HEK293 (cell line): ENCODE results near the gene MCRIP2.

Experiments
- CTCF ChIA-PET: fragments of 350-600 bp; formaldehyde crosslinking; extraction: SDS; loops from one replicate; lab custom pipeline; 2021; ENCODE audit warnings: antibody characterized with exemption; lab: Yijun Ruan, JAX
- POLR2A ChIA-PET: fragments of 300-600 bp; formaldehyde crosslinking; extraction: SDS; loops from one replicate; lab custom pipeline; 2020; ENCODE audit warnings: antibody characterized with exemption, inconsistent platforms; lab: Yijun Ruan, JAX
- H3K27ac ChIP-seq: fragments of 200-500 bp; sonication (Bioruptor generic); 2 replicates; pipeline ENCODE4 v1.5.1; 2014; ENCODE audit warnings: low read depth, low read length, control low read depth, inconsistent platforms; ENCODE audit errors: extremely low read depth
- H3K36me3 ChIP-seq, 2 experiments: fragments of 200-500 bp in 1 of 2; sonication (Bioruptor generic) in 1 of 2; 1 replicate in 1 of 2; 2 replicates in 1 of 2; pipeline ENCODE4 v1.5.1; 2014 to 2017; ENCODE audit warnings: inconsistent platforms in 2 of 2, low read length in 2 of 2; ENCODE audit not compliant: control insufficient read depth in 2 of 2, insufficient read depth in 1 of 2
- H3K4me1 ChIP-seq: fragments of 200-500 bp; sonication (Bioruptor generic); 2 replicates; pipeline ENCODE4 v1.5.1; 2014; ENCODE audit warnings: mild to moderate bottlenecking, low read length, inconsistent platforms; ENCODE audit not compliant: control insufficient read depth, insufficient read depth
- H3K4me3 ChIP-seq: 2 replicates; pipeline ENCODE4 v1.5.1; 2011; ENCODE audit warnings: low read depth, mild to moderate bottlenecking, control low read depth, low read length, moderate library complexity
- H3K9me3 ChIP-seq: fragments of 200-500 bp; sonication (Bioruptor generic); 2 replicates; pipeline ENCODE4 v1.5.1; 2014; ENCODE audit warnings: low read depth, low read length, inconsistent platforms; ENCODE audit not compliant: control insufficient read depth, insufficient read depth
- KLF17 ChIP-seq: fragments of 450-650 bp; formaldehyde crosslinking; IDR thresholded peaks from 2 replicates; pipeline ENCODE4 v1.5.1; 2016; ENCODE audit warnings: missing biosample characterization, missing genetic modification characterization
- SETDB1 ChIP-seq: IDR thresholded peaks from one replicate; pipeline ENCODE4 v1.6.1; 2017; ENCODE audit warnings: mild to moderate bottlenecking, low read length, moderate library complexity, mixed read lengths; ENCODE audit not compliant: insufficient read length
- SP7 ChIP-seq: fragments of 450-650 bp; formaldehyde crosslinking; IDR thresholded peaks from 2 replicates; pipeline ENCODE4 v1.5.1; 2016; ENCODE audit warnings: missing biosample characterization, missing genetic modification characterization
- TSHZ1 ChIP-seq: fragments of 450-650 bp; formaldehyde crosslinking; IDR thresholded peaks from 2 replicates; pipeline ENCODE4 v1.5.1; 2016; ENCODE audit warnings: missing biosample characterization, missing genetic modification characterization, borderline replicate concordance
- WT1 ChIP-seq: fragments of 450-650 bp; formaldehyde crosslinking; IDR thresholded peaks from 2 replicates; pipeline ENCODE4 v1.5.1; 2016; ENCODE audit warnings: missing biosample characterization, missing genetic modification characterization
- ZNF112 ChIP-seq: fragments of 450-650 bp; formaldehyde crosslinking; IDR thresholded peaks from 2 replicates; pipeline ENCODE4 v1.5.0; 2017; ENCODE audit warnings: missing biosample characterization, missing genetic modification characterization
- ZNF121 ChIP-seq: fragments of 450-650 bp; formaldehyde crosslinking; IDR thresholded peaks from 2 replicates; pipeline ENCODE4 v1.5.1; 2016; ENCODE audit warnings: missing biosample characterization, missing genetic modification characterization
- ZNF221 ChIP-seq: fragments of 450-650 bp; formaldehyde crosslinking; IDR thresholded peaks from 2 replicates; pipeline ENCODE4 v1.5.1; 2017; ENCODE audit warnings: missing biosample characterization, missing genetic modification characterization, borderline replicate concordance
- ZNF266 ChIP-seq: fragments of 450-650 bp; formaldehyde crosslinking; IDR thresholded peaks from 2 replicates; pipeline ENCODE4 v1.5.1; 2016; ENCODE audit warnings: missing biosample characterization, missing genetic modification characterization, low read depth
- ZNF335 ChIP-seq: fragments of 450-650 bp; formaldehyde crosslinking; conservative IDR thresholded peaks from 2 replicates; pipeline ENCODE4 v1.5.1; 2016; ENCODE audit warnings: missing biosample characterization, missing genetic modification characterization
- ZNF600 ChIP-seq: fragments of 450-650 bp; formaldehyde crosslinking; IDR thresholded peaks from 2 replicates; pipeline ENCODE4 v1.5.1; 2016; ENCODE audit warnings: missing biosample characterization, missing genetic modification characterization
- ZNF677 ChIP-seq: fragments of 450-650 bp; IDR thresholded peaks from 2 replicates; pipeline ENCODE4 v1.5.0; 2018; ENCODE audit warnings: missing biosample characterization, mild to moderate bottlenecking, missing genetic modification characterization, moderate library complexity
- TF ChIP-seq, protein P1 (sequence below): fragments of 450-650 bp; formaldehyde crosslinking; IDR thresholded peaks from 2 replicates; pipeline ENCODE4 v1.5.1; 2016; ENCODE audit warnings: missing biosample characterization, missing genetic modification characterization
- TF ChIP-seq, protein P2 (sequence below): sonication (generic); formaldehyde crosslinking; IDR thresholded peaks from 2 replicates; pipeline ENCODE4 v1.8.1; 2022; ENCODE audit warnings: mild to moderate bottlenecking, moderate library complexity, missing genetic modification reagents

MCRIP2 gene

DNA sequence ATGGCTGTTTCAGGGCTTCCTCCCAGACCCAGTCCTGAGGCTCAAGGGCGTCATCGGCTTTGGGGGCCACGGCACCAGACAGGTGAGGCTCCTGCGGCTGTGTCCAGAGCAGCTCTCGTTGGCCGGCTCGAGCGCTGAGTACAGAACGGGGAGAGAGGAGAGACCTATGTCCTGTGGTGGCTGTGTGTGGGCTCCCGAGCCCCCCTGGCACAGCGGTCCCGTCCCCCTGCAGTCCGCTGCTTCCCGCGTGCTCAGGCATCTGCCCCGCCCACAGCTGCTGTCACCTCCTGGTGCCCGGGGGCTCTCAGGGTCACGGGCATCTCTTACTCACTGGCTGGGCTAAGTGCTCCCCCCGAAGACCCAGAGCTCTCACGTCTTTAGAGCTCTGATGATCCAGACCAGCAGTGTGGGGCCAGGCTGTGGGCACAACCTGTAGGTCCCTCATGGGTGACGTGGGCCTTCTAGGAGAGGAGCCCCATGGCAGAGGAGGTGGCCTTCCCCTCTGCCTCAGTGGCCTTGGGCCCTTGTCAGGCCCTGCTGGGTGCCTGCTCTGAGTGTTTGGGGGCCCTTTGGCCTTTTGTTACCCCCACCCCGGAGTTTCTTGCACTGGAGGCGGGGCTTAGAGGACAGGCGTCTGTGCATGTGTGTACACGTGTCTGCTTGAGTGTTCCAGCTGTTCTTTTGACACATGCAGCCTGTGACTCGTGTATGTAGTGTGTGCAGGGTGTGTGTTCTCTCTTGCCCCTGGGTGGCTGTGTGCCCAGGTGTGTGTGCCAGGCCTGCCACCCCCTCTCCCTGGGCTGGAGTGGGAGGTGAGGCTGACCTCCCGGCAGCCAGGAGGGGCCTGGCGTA is 11.1 kb downstream of the MCRIP2 start:
- Histone ChIP-seq H3K36me3 (peaks cover 0 to 57% of the 10 kb centered on the region in 2 experiments; a peak in 2 of 3 replicates), H3K9me3 (no peaks in the 10 kb centered on the region), H3K27ac (no peak overlapping the region), H3K4me1 (0 out of 2 replicates have a peak, but pooled peaks cover 3% of the 10 kb centered on the region), H3K4me3 (no peak overlapping the region)
- ChIA-PET POLR2A (no interaction called here), CTCF (no interaction called here)
- no peak for TF ChIP-seq SP7 (tag by site-specific recombination)
- TF ChIP-seq ZNF677 (tag by site-specific recombination) = no peak
- no peak for TF ChIP-seq ZNF266
- no peak for TF ChIP-seq TSHZ1 (tag by site-specific recombination)
- TF ChIP-seq, protein P1, sequence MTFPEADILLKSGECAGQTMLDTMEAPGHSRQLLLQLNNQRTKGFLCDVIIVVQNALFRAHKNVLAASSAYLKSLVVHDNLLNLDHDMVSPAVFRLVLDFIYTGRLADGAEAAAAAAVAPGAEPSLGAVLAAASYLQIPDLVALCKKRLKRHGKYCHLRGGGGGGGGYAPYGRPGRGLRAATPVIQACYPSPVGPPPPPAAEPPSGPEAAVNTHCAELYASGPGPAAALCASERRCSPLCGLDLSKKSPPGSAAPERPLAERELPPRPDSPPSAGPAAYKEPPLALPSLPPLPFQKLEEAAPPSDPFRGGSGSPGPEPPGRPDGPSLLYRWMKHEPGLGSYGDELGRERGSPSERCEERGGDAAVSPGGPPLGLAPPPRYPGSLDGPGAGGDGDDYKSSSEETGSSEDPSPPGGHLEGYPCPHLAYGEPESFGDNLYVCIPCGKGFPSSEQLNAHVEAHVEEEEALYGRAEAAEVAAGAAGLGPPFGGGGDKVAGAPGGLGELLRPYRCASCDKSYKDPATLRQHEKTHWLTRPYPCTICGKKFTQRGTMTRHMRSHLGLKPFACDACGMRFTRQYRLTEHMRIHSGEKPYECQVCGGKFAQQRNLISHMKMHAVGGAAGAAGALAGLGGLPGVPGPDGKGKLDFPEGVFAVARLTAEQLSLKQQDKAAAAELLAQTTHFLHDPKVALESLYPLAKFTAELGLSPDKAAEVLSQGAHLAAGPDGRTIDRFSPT (tag by site-specific recombination) = peak; percentile 83; the same call in 1 of the 2 replicates
- TF ChIP-seq ZNF112 (tag by site-specific recombination) = no peak
- no peak for TF ChIP-seq ZNF221 (tag by site-specific recombination)
- no peak for TF ChIP-seq WT1 (tag by site-specific recombination)
- TF ChIP-seq KLF17 (tag by site-specific recombination) = no peak

- no peaks in the 10 kb centered on the region for H3K9me3 ChIP-seq
- no peaks in the 10 kb centered on the region for H3K4me1 ChIP-seq
- H3K36me3 ChIP-seq = peaks cover 0 to 71% of the 10 kb centered on the region in 2 experiments; a peak in 2 of 3 replicates
- H3K27ac ChIP-seq = no peak overlapping the region
- TF ChIP-seq, protein P2, sequence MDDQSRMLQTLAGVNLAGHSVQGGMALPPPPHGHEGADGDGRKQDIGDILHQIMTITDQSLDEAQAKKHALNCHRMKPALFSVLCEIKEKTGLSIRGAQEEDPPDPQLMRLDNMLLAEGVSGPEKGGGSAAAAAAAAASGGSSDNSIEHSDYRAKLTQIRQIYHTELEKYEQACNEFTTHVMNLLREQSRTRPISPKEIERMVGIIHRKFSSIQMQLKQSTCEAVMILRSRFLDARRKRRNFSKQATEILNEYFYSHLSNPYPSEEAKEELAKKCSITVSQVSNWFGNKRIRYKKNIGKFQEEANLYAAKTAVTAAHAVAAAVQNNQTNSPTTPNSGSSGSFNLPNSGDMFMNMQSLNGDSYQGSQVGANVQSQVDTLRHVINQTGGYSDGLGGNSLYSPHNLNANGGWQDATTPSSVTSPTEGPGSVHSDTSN (CRISPR knock-in tag) = no peak
- TF ChIP-seq ZNF600 (tag by site-specific recombination) = 0 out of 2 replicates have a peak, but pooled peaks have one; percentile 12
- ChIA-PET CTCF (no interaction called here), POLR2A (no interaction called here)
- no peak overlapping the region for H3K4me3 ChIP-seq
Measured at GRCh38 chr16:654034-654433, 12.4 kb downstream of the MCRIP2 start.

- TF ChIP-seq ZNF121 (tag by site-specific recombination) = no peak
- no peak for TF ChIP-seq SETDB1
- TF ChIP-seq, protein P1 (tag by site-specific recombination) = peak; percentile 82
- no peak for TF ChIP-seq ZNF335 (tag by site-specific recombination)
- no peak for TF ChIP-seq ZNF221 (tag by site-specific recombination)
- Histone ChIP-seq H3K4me3 (no peak overlapping the region), H3K27ac (no peak overlapping the region), H3K9me3 (no peaks in the 10 kb centered on the region), H3K36me3 (peaks cover 0 to 75% of the 10 kb centered on the region in 2 experiments; a peak in 2 of 3 replicates), H3K4me1 (peaks cover 3% of the 10 kb centered on the region; the same call in 1 of the 2 replicates)
- POLR2A ChIA-PET = interaction anchor here (0.6 kb wide), 1 partner anchor 219 kb away, joined by 5 read pairs; no protein-coding TSS in a partner anchor
- CTCF ChIA-PET = no interaction called here
Measured at GRCh38 chr16:657487-657886, 15.9 kb downstream of the MCRIP2 start.
